Sigmoid colon (tissue), 4 donors: ENCODE data around the gene ADCY7.

Experiments used
- EP300 ChIP-seq, 4 donors: sonication (generic); formaldehyde crosslinking; IDR thresholded peaks; one replicate each; pipeline ENCODE4 v1.6.1; 2017; ENCODE audit warnings: antibody characterized with exemption in 4 of 4
- POLR2A ChIP-seq, 2 donors: fragments of 450-650 bp; IDR thresholded peaks; one replicate each; pipeline ENCODE4 v1.6.1; 2016; ENCODE audit warnings: antibody characterized with exemption in 2 of 2, mild to moderate bottlenecking in 2 of 2, moderate library complexity in 2 of 2
- POLR2AphosphoS5 ChIP-seq, 4 donors: sonication (generic); formaldehyde crosslinking; IDR thresholded peaks; one replicate each; pipeline ENCODE4 v1.6.1; 2017; ENCODE audit warnings: antibody characterized with exemption in 4 of 4
- TF ChIP-seq, protein P1 (sequence below), 4 experiments: fragments of 450-650 bp in 3 of 4; fragments of 200-600 bp in 1 of 4; IDR thresholded peaks; one replicate each; pipeline ENCODE4 v1.5.1; 2016 to 2019; ENCODE audit warnings: antibody characterized with exemption in 4 of 4, mild to moderate bottlenecking in 3 of 4, moderate library complexity in 2 of 4

DNA sequence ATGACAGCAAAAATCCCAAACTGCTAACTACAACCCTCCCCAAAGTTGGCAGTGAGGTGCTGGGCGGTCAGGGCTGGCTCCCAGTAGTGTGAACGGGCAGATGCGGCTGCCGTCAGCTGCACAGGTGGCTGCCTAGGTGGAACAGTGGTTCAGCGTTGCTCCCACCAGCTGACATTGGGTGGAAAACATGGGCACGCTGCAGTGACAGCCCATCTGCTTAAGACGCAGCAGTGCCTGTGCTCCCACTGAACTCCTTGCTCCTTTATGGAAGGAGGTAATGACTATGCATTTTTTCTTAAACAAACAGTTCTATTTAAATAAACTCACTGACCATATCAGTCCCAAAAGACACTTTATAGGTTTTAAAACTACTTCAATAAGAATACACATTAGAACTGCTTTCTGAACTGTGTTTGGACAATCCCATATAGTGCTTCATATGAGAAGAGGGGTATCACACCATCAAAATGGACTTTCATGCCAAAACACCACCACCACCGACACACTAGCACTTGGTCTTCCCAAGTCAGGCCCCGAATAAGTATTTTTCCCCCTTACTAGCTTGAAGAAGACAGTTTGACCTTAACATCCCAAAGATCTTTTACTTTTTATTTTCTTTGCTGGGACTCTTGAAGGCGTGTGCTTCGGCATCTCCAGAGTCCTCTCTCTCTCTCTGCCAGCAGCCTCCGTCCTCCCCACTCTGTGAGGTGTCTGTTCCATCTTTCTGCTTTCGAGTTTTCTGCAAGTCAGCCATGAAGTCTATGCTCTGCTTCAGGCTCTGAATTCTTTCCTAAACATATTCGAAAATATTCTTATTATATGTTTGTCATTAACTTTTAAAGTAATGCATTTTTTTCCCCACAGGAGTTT, 68.0 kb downstream of the ADCY7 start:
- TF ChIP-seq, protein P1, sequence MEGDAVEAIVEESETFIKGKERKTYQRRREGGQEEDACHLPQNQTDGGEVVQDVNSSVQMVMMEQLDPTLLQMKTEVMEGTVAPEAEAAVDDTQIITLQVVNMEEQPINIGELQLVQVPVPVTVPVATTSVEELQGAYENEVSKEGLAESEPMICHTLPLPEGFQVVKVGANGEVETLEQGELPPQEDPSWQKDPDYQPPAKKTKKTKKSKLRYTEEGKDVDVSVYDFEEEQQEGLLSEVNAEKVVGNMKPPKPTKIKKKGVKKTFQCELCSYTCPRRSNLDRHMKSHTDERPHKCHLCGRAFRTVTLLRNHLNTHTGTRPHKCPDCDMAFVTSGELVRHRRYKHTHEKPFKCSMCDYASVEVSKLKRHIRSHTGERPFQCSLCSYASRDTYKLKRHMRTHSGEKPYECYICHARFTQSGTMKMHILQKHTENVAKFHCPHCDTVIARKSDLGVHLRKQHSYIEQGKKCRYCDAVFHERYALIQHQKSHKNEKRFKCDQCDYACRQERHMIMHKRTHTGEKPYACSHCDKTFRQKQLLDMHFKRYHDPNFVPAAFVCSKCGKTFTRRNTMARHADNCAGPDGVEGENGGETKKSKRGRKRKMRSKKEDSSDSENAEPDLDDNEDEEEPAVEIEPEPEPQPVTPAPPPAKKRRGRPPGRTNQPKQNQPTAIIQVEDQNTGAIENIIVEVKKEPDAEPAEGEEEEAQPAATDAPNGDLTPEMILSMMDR (IDR thresholded peaks at IDR 0.05): no peak
- TF ChIP-seq POLR2A (IDR thresholded peaks at IDR 0.05) (no peak), POLR2AphosphoS5 (IDR thresholded peaks at IDR 0.05) (no peak), EP300 (IDR thresholded peaks at IDR 0.05) (no peak)
